Measurements from ENCODE around the gene SUPT5H. TPM values are rescaled to one million over a fixed set of nuclear protein-coding genes. Genes with fewer than 3 reads are reported as not detected.

The SUPT5H gene
- total and polyA plus RNA-seq, 2 of the 13 experiments (the other 11 are each of a cell fraction or from before 2014, with no cell fraction given), result 48.2 to 51.7 TPM

DNA sequence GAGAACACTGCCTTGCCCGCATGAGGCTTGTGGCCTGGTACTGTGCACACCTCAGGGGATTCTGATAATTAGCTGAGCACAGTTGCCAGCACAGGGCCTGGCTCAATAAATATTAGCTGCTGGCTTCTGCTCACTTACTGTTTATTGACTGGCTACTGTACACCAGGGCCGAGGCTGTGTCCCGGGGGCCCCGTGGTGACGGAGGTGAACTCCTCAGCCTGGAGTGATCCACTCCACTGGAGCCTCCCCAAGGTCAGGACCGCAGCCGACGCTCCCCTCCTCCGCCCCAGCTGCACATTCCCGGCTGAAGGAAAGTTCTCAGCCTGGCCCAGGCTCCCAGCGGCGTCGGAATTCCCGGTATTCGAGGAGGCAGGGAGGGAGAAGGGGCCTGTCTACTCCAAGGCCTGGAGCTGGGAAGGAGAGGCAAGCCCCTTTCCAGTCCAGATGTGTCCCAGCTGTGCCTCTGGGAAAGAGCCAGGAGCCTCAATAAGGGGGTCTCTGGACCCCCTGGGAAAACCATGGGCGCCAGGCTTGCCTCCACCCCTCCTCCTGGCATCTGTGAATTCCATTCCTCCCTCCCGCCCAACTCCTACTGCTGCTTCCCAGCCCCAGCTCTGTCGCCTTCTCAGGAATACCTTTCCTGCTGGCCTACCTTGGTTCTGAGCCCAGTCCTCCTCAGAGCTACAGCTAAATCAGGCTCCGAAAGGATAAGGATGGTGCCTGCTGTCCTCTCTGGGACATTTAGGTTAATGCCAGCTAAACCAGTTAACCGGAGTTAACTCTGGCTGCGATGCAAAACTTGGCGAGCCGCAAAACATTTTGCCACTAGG, 16.9 kb upstream of the SUPT5H start (continued):
- no peak for TF ChIP-seq ZNF160 (CRISPR knock-in tag; IDR thresholded peaks at IDR 0.05)
- TF ChIP-seq SKI (IDR thresholded peaks at IDR 0.05; ENCODE audit: partially characterized antibody), result peak; percentile 18
- no peak for TF ChIP-seq ZSCAN21 (CRISPR knock-in tag; IDR thresholded peaks at IDR 0.05; ENCODE audit: borderline replicate concordance)
- no peak for TF ChIP-seq HMGA1 (CRISPR knock-in tag; conservative IDR thresholded peaks at IDR 0.05)
- no peak for TF ChIP-seq FLYWCH1 (CRISPR knock-in tag; IDR thresholded peaks at IDR 0.05)
- TF ChIP-seq ZNF543 (CRISPR knock-in tag; IDR thresholded peaks at IDR 0.05), result no peak
- no peak for TF ChIP-seq KDM6A (CRISPR knock-in tag; IDR thresholded peaks at IDR 0.05; ENCODE audit: low read depth)
- TF ChIP-seq RELA (CRISPR knock-in tag; IDR thresholded peaks at IDR 0.05), result no peak
- no peak for TF ChIP-seq ZNF496 (CRISPR knock-in tag; IDR thresholded peaks at IDR 0.05; ENCODE audit: insufficient replicate concordance)
- TF ChIP-seq SMC3 (IDR thresholded peaks at IDR 0.05; ENCODE audit: low read length), result no peak
- TF ChIP-seq, protein P1, sequence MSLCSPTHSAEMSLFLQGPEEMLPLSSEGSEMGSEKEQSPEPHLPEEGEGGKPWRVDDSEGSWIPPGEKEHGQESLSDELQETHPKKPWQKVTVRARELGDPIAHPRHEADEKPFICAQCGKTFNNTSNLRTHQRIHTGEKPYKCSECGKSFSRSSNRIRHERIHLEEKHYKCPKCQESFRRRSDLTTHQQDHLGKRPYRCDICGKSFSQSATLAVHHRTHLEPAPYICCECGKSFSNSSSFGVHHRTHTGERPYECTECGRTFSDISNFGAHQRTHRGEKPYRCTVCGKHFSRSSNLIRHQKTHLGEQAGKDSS (CRISPR knock-in tag; IDR thresholded peaks at IDR 0.05; ENCODE audit: borderline replicate concordance, low read depth), result no peak
- no peak for TF ChIP-seq POLR2A (IDR thresholded peaks at IDR 0.05; ENCODE audit: insufficient read depth in 1 of 2, low read depth in 2 of 2, low read length in 2 of 2)
- no peak for TF ChIP-seq CENPT (CRISPR knock-in tag; IDR thresholded peaks at IDR 0.05; ENCODE audit: low read depth)
- no peak for TF ChIP-seq E2F1 (CRISPR knock-in tag; IDR thresholded peaks at IDR 0.05)
- TF ChIP-seq ZC3H4 (CRISPR knock-in tag; IDR thresholded peaks at IDR 0.05; ENCODE audit: borderline replicate concordance), result no peak
- TF ChIP-seq JDP2 (CRISPR knock-in tag; IDR thresholded peaks at IDR 0.05; ENCODE audit: borderline replicate concordance), result no peak
- TF ChIP-seq MYC (CRISPR knock-in tag; IDR thresholded peaks at IDR 0.05; ENCODE audit: borderline replicate concordance), result no peak
- TF ChIP-seq CENPX (CRISPR knock-in tag; IDR thresholded peaks at IDR 0.05), result no peak
- TF ChIP-seq JARID2 (CRISPR knock-in tag; IDR thresholded peaks at IDR 0.05; ENCODE audit: insufficient replicate concordance), result no peak
- TF ChIP-seq NFRKB (IDR thresholded peaks at IDR 0.05), result no peak
- no peak for TF ChIP-seq PHF20 (CRISPR knock-in tag; IDR thresholded peaks at IDR 0.05)
- no peak for TF ChIP-seq FOSL1 (CRISPR knock-in tag; IDR thresholded peaks at IDR 0.05; ENCODE audit: borderline replicate concordance)
- no peak for TF ChIP-seq MBNL3 (CRISPR knock-in tag; conservative IDR thresholded peaks at IDR 0.05)
- TF ChIP-seq KLF13 (CRISPR knock-in tag; IDR thresholded peaks at IDR 0.05), result no peak
- no peak for TF ChIP-seq ZNF781 (CRISPR knock-in tag; IDR thresholded peaks at IDR 0.05; ENCODE audit: borderline replicate concordance, not compliant biosample characterization)
- TF ChIP-seq ZUFSP (CRISPR knock-in tag; IDR thresholded peaks at IDR 0.05; ENCODE audit: borderline replicate concordance), result no peak
